Coronary artery (tissue), 2 donors: ENCODE data around the gene CAPN15.

Experiments used
- DNase-seq: peaks from one replicate; pipeline ENCODE4 v3.0.0-alpha.2; 2017; ENCODE audit warnings: low spot score
- H3K27ac ChIP-seq, 2 donors: fragments of 200-600 bp; sonication (generic); one replicate each; pipeline ENCODE4 v1.5.1; 2016 to 2019
- H3K4me3 ChIP-seq: fragments of 200-600 bp; sonication (generic); 2 replicates; pipeline ENCODE4 v1.5.1; 2016; ENCODE audit warnings: mild to moderate bottlenecking, moderate library complexity
- CTCF ChIP-seq: fragments of 200-600 bp; sonication (generic); IDR thresholded peaks from one replicate; pipeline ENCODE4 v1.5.1; 2019; ENCODE audit warnings: antibody characterized with exemption

The CAPN15 gene

GRCh38 chr16:552171-552570 lies 24.7 kb downstream of the CAPN15 start:
- no peak for TF ChIP-seq CTCF
- no peak overlapping the region for H3K27ac ChIP-seq
- no peak overlapping the region for H3K4me3 ChIP-seq
- no peak for DNase-seq

- Histone ChIP-seq H3K27ac (no peak overlapping the region), H3K4me3 (no peak overlapping the region)
- no peak for DNase-seq
- no peak for TF ChIP-seq CTCF
Measured at GRCh38 chr16:553601-554296, 26.2 kb downstream of the CAPN15 start.

DNA sequence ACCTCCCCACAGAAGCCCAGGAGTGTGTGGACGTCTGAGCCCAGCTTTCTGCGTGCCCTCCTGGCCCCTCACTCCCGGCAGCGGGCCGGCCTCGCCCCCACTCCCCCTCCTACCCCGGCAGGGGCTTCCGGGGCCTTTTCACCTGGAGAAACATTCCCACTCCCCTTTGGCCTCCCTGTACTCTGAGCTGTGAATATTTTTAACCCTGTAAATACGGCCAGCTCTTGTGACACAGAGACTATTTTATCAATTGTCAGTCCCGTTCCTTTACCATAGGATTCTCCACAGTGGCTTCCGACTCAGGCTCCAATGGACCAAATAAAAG lies 26.7 kb downstream of the CAPN15 start:
- TF ChIP-seq CTCF: no peak
- Histone ChIP-seq H3K27ac (no peak overlapping the region), H3K4me3 (no peak overlapping the region)
- no peak for DNase-seq

DNA sequence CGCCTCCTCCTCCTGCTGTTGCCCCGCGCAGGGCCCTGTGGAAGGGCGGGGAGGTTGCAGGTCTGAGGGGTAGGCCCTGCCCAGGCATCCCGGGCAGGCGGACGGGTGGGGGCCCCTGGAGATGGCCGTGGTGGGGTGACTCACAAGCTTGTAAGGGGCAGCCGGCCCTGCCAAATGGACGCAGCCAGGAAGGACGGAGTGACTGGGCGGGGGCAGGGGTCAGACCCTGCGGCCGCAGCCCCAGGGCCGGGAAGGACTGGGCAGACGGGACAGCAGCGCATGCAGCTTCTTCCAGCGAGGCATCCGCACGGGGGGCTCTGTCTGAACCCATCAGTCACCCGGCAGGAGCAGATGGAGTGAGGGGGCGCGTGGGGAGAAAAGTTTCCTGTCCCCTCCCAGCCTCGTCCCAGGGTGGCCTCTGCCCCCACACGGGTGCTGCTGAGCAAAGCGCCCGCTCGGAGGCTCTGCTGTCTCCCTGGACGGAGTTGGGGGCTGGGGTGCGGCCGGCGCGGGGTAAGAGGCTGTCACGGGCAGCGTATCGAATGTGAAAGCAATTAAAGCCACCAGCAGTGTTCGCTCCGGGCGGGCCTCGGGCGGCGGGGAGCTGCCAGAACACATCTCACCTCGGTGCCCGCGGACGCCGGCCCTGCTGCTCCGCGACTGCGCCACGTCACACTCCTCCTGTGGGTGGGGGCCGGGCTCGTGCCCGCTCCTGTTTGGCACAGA lies 27.3 kb downstream of the CAPN15 start:
- no peak for TF ChIP-seq CTCF
- DNase-seq: no peak
- Histone ChIP-seq H3K27ac (no peak overlapping the region), H3K4me3 (no peak overlapping the region)

GRCh38 chr16:555528-556473 lies 28.3 kb downstream of the CAPN15 start:
- Histone ChIP-seq H3K27ac (no peak overlapping the region), H3K4me3 (no peak overlapping the region)
- no peak for DNase-seq

More at GRCh38 chr16:555528-556473, 28.3 kb downstream of the CAPN15 start:
- TF ChIP-seq CTCF: no peak
